ENCODE data around the gene ARMS2. TPM values are rescaled to one million over a fixed set of nuclear protein-coding genes. Genes with fewer than 3 reads are reported as not detected.

The ARMS2 gene, protein sequence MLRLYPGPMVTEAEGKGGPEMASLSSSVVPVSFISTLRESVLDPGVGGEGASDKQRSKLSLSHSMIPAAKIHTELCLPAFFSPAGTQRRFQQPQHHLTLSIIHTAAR
- not detected for polyA plus RNA-seq (2013, experiment 1 of 2)
- not detected for polyA plus RNA-seq (2013, experiment 2 of 2)

DNA sequence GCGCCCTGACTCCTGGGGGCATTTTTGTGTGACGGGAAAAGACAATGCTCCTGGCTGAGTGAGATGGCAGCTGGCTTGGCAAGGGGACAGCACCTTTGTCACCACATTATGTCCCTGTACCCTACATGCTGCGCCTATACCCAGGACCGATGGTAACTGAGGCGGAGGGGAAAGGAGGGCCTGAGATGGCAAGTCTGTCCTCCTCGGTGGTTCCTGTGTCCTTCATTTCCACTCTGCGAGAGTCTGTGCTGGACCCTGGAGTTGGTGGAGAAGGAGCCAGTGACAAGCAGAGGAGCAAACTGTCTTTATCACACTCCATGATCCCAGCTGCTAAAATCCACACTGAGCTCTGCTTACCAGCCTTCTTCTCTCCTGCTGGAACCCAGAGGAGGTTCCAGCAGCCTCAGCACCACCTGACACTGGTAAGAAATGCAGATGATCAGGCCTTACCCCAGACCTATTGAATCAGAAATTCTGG, at the start of gene ARMS2:
Gene ARMS2, plus strand, starts transcription at position 51 of the 478 bp plus-strand sequence. Its CDS starts 75 bp downstream, at position 126.
- Histone ChIP-seq H2BK120ac (ENCODE audit: low read depth, low read length) (no peak within 1 kb of the TSS), H3K79me1 (ENCODE audit: low read depth, low read length) (no peaks in the 10 kb centered on the region), H3K9me3 (replicated peaks in 1 of 2; ENCODE audit: control insufficient read depth in 2 of 2, insufficient read depth in 1 of 2, low read depth in 1 of 2, low read length in 2 of 2) (no peaks in the 10 kb centered on the region), H3K23ac (ENCODE audit: low read depth, low read length, poor library complexity) (no peak within 1 kb of the TSS), H3K4me1 (ENCODE audit: control insufficient read depth in 2 of 2, insufficient read depth in 1 of 2, low read depth in 1 of 2, low read length in 2 of 2) (peaks cover 3 to 14% of the 10 kb centered on the region in 2 donors), H3K14ac (ENCODE audit: low read length) (no peak within 1 kb of the TSS), H4K8ac (ENCODE audit: low read depth, low read length) (no peak within 1 kb of the TSS), H3K18ac (ENCODE audit: low read length) (no peak within 1 kb of the TSS), H3K4me3 (ENCODE audit: low read length in 2 of 2) (no peak within 1 kb of the TSS), H2BK5ac (ENCODE audit: low read length) (no peak within 1 kb of the TSS), H2BK12ac (ENCODE audit: low read length) (no peak within 1 kb of the TSS), H3K36me3 (replicated peaks in 1 of 2; ENCODE audit: control insufficient read depth in 2 of 2, insufficient read depth in 2 of 2, low read length in 2 of 2) (no peaks in the 10 kb centered on the region), H3K27ac (replicated peaks; ENCODE audit: low read length) (no peak within 1 kb of the TSS), H3K4me2 (ENCODE audit: insufficient read depth, low read length, poor library complexity, severe bottlenecking) (no peak within 1 kb of the TSS), H3K9ac (ENCODE audit: low read depth, low read length, poor library complexity) (no peak within 1 kb of the TSS), H3K4ac (ENCODE audit: low read length) (no peak within 1 kb of the TSS), H2BK15ac (ENCODE audit: low read length) (no peak within 1 kb of the TSS), H3K27me3 (ENCODE audit: control insufficient read depth in 3 of 3, insufficient read depth in 3 of 3, low read depth in 1 of 3, low read length in 3 of 3) (peaks cover 0 to 8% (median 2%) of the 10 kb centered on the region in 3 experiments), H2AK5ac (ENCODE audit: low read depth, low read length) (no peak within 1 kb of the TSS), H2AFZ (ENCODE audit: low read length) (no peak within 1 kb of the TSS), H4K91ac (ENCODE audit: low read depth, low read length, poor library complexity) (no peak within 1 kb of the TSS)
- DNase-seq (ENCODE audit: low spot score) = no peak
- whole genome bisulfite sequencing, 2 donors (ENCODE audit: extremely low coverage in 2 of 2, insufficient read length in 2 of 2, insufficient replicate concordance in 1 of 2) = no CpG with 5 or more reads among the region's 7 CpGs

GRCh38 chr10:122407375-122408125, 46.9 kb upstream of the ARMS2 start:
- no peak overlapping the region for H3K27ac ChIP-seq (replicated peaks; ENCODE audit: low read length)
- H3K9me3 ChIP-seq (replicated peaks in 1 of 2; ENCODE audit: control insufficient read depth in 2 of 2, insufficient read depth in 1 of 2, low read depth in 1 of 2, low read length in 2 of 2) = no peaks in the 10 kb centered on the region
- H3K4me2 ChIP-seq (ENCODE audit: insufficient read depth, low read length, poor library complexity, severe bottlenecking) = no peak overlapping the region
- peaks cover 3 to 25% of the 10 kb centered on the region in 2 donors for H3K36me3 ChIP-seq (replicated peaks in 1 of 2; ENCODE audit: control insufficient read depth in 2 of 2, insufficient read depth in 2 of 2, low read length in 2 of 2)
- no peak overlapping the region for H3K4ac ChIP-seq (ENCODE audit: low read length)
- no peak overlapping the region for H4K91ac ChIP-seq (ENCODE audit: low read depth, low read length, poor library complexity)
- H3K18ac ChIP-seq (ENCODE audit: low read length) = no peak overlapping the region
- no peak overlapping the region for H2BK120ac ChIP-seq (ENCODE audit: low read depth, low read length)
- H3K23ac ChIP-seq (ENCODE audit: low read depth, low read length, poor library complexity) = no peak overlapping the region
- H3K4me3 ChIP-seq (ENCODE audit: low read length in 2 of 2) = no peak overlapping the region
- no peak overlapping the region for H2AK5ac ChIP-seq (ENCODE audit: low read depth, low read length)
- H4K8ac ChIP-seq (ENCODE audit: low read depth, low read length) = no peak overlapping the region
- WGBS, 2 donors (ENCODE audit: extremely low coverage in 2 of 2, insufficient read length in 2 of 2, insufficient replicate concordance in 1 of 2) = no CpG with 5 or more reads among the region's 8 CpGs
- no peak overlapping the region for H2BK5ac ChIP-seq (ENCODE audit: low read length)
- H3K27me3 ChIP-seq (ENCODE audit: control insufficient read depth in 3 of 3, insufficient read depth in 3 of 3, low read depth in 1 of 3, low read length in 3 of 3) = no peaks in the 10 kb centered on the region
- DNase-seq (ENCODE audit: low spot score) = no peak
- no peak overlapping the region for H2BK15ac ChIP-seq (ENCODE audit: low read length)
- H2BK12ac ChIP-seq (ENCODE audit: low read length) = no peak overlapping the region
- H3K79me1 ChIP-seq (ENCODE audit: low read depth, low read length) = no peaks in the 10 kb centered on the region
- H3K14ac ChIP-seq (ENCODE audit: low read length) = no peak overlapping the region
- H3K4me1 ChIP-seq (ENCODE audit: control insufficient read depth in 2 of 2, insufficient read depth in 1 of 2, low read depth in 1 of 2, low read length in 2 of 2) = no peaks in the 10 kb centered on the region
- no peak overlapping the region for H3K9ac ChIP-seq (ENCODE audit: low read depth, low read length, poor library complexity)
- H2AFZ ChIP-seq (ENCODE audit: low read length) = no peak overlapping the region

DNA sequence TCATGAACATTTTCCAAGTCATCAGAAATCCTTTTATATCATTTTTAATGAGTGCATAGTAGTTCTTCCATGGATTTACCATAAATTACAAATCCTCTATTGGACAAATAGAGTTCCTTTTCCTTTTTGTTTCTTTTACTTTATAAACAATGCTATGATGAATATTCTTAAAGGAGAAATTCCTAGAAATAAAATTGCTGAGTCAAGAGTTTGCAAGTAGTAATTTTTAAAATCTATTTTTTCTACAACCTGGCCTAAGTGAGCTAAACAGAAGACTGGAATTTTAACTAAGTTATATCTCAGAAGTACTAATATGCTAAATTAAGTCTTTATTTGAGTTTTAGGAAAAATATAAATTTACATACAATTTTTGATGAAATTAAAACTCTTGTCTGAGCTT, 41.1 kb upstream of the ARMS2 start:
- no peaks in the 10 kb centered on the region for H3K4me1 ChIP-seq (ENCODE audit: control insufficient read depth in 2 of 2, insufficient read depth in 1 of 2, low read depth in 1 of 2, low read length in 2 of 2)
- no peak overlapping the region for H4K91ac ChIP-seq (ENCODE audit: low read depth, low read length, poor library complexity)
- H3K23ac ChIP-seq (ENCODE audit: low read depth, low read length, poor library complexity) = no peak overlapping the region
- H3K9me3 ChIP-seq (replicated peaks in 1 of 2; ENCODE audit: control insufficient read depth in 2 of 2, insufficient read depth in 1 of 2, low read depth in 1 of 2, low read length in 2 of 2) = no peaks in the 10 kb centered on the region
- H2BK15ac ChIP-seq (ENCODE audit: low read length) = no peak overlapping the region
- no peak overlapping the region for H2BK12ac ChIP-seq (ENCODE audit: low read length)
- H3K4me2 ChIP-seq (ENCODE audit: insufficient read depth, low read length, poor library complexity, severe bottlenecking) = no peak overlapping the region
- H3K14ac ChIP-seq (ENCODE audit: low read length) = no peak overlapping the region
- H2AK5ac ChIP-seq (ENCODE audit: low read depth, low read length) = no peak overlapping the region
- no peak overlapping the region for H2BK120ac ChIP-seq (ENCODE audit: low read depth, low read length)
- no peaks in the 10 kb centered on the region for H3K79me1 ChIP-seq (ENCODE audit: low read depth, low read length)
- DNase-seq (ENCODE audit: low spot score) = no peak
- no peaks in the 10 kb centered on the region for H3K27me3 ChIP-seq (ENCODE audit: control insufficient read depth in 3 of 3, insufficient read depth in 3 of 3, low read depth in 1 of 3, low read length in 3 of 3)
- H2AFZ ChIP-seq (ENCODE audit: low read length) = no peak overlapping the region
- H3K9ac ChIP-seq (ENCODE audit: low read depth, low read length, poor library complexity) = no peak overlapping the region
- H3K27ac ChIP-seq (replicated peaks; ENCODE audit: low read length) = no peak overlapping the region
- no peak overlapping the region for H3K4ac ChIP-seq (ENCODE audit: low read length)
- H3K18ac ChIP-seq (ENCODE audit: low read length) = no peak overlapping the region
- H4K8ac ChIP-seq (ENCODE audit: low read depth, low read length) = no peak overlapping the region
- H3K4me3 ChIP-seq (ENCODE audit: low read length in 2 of 2) = no peak overlapping the region
- H3K36me3 ChIP-seq (replicated peaks in 1 of 2; ENCODE audit: control insufficient read depth in 2 of 2, insufficient read depth in 2 of 2, low read length in 2 of 2) = peaks cover 0 to 47% of the 10 kb centered on the region in 2 donors
- H2BK5ac ChIP-seq (ENCODE audit: low read length) = no peak overlapping the region

DNA sequence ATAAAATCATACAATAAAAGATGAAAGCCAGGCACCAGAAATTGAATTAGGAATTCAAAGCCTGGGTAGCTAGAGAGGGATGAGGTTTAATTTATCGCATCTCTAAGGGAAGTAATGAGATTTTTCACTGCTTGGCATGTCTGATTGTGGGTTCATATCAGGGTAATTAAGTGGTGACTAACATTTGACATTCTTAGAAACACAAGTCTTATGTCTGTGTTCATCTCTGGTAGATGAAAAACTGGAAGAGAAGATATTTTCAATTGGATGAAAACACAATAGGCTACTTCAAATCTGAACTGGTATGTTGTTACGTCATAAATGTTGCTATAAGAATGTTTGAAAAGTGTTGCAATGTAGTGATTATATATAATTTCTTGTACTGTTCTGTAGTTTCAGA, 36.8 kb upstream of the ARMS2 start:
- Histone ChIP-seq H3K4me1 (ENCODE audit: control insufficient read depth in 2 of 2, insufficient read depth in 1 of 2, low read depth in 1 of 2, low read length in 2 of 2) (no peaks in the 10 kb centered on the region), H3K9ac (ENCODE audit: low read depth, low read length, poor library complexity) (no peak overlapping the region), H3K9me3 (replicated peaks in 1 of 2; ENCODE audit: control insufficient read depth in 2 of 2, insufficient read depth in 1 of 2, low read depth in 1 of 2, low read length in 2 of 2) (no peaks in the 10 kb centered on the region), H3K4ac (ENCODE audit: low read length) (no peak overlapping the region), H3K27ac (replicated peaks; ENCODE audit: low read length) (no peak overlapping the region), H3K14ac (ENCODE audit: low read length) (no peak overlapping the region), H2AFZ (ENCODE audit: low read length) (no peak overlapping the region), H3K23ac (ENCODE audit: low read depth, low read length, poor library complexity) (no peak overlapping the region), H4K91ac (ENCODE audit: low read depth, low read length, poor library complexity) (no peak overlapping the region), H4K8ac (ENCODE audit: low read depth, low read length) (no peak overlapping the region), H3K4me3 (ENCODE audit: low read length in 2 of 2) (no peak overlapping the region), H2BK120ac (ENCODE audit: low read depth, low read length) (no peak overlapping the region), H3K18ac (ENCODE audit: low read length) (no peak overlapping the region), H2BK15ac (ENCODE audit: low read length) (no peak overlapping the region), H3K79me1 (ENCODE audit: low read depth, low read length) (no peaks in the 10 kb centered on the region), H2AK5ac (ENCODE audit: low read depth, low read length) (no peak overlapping the region), H3K4me2 (ENCODE audit: insufficient read depth, low read length, poor library complexity, severe bottlenecking) (no peak overlapping the region), H3K27me3 (ENCODE audit: control insufficient read depth in 3 of 3, insufficient read depth in 3 of 3, low read depth in 1 of 3, low read length in 3 of 3) (no peaks in the 10 kb centered on the region), H2BK5ac (ENCODE audit: low read length) (no peak overlapping the region), H3K36me3 (replicated peaks in 1 of 2; ENCODE audit: control insufficient read depth in 2 of 2, insufficient read depth in 2 of 2, low read length in 2 of 2) (peaks cover 2 to 71% of the 10 kb centered on the region in 2 donors), H2BK12ac (ENCODE audit: low read length) (no peak overlapping the region)
- no CpG with 5 or more reads among the region's 2 CpGs for WGBS, 2 donors (ENCODE audit: extremely low coverage in 2 of 2, insufficient read length in 2 of 2, insufficient replicate concordance in 1 of 2)
- DNase-seq (ENCODE audit: low spot score) = no peak

Measured in neuronal stem cell (in vitro differentiated cells).